ENCODE data around the gene AMOTL2.
A peak's percentile ranks its signal among the peaks of the same experiment; 100 is the strongest.

AMOTL2 gene

GRCh38 chr3:134380249-134380648, 6.0 kb upstream of the AMOTL2 start:
- no peak for DNase-seq (ENCODE audit: low read depth, low spot score)

- DNase-seq (ENCODE audit: low read depth, low spot score) = no peak
Observed at GRCh38 chr3:134378818-134379217, 4.6 kb upstream of the AMOTL2 start.

GRCh38 chr3:134378384-134378783, 4.1 kb upstream of the AMOTL2 start:
- peak; percentile 26 for DNase-seq (ENCODE audit: low read depth, low spot score)

GRCh38 chr3:134377896-134378295, 3.6 kb upstream of the AMOTL2 start:
- DNase-seq (ENCODE audit: low read depth, low spot score) = no peak

GRCh38 chr3:134376786-134377426, 2.7 kb upstream of the AMOTL2 start:
- DNase-seq (ENCODE audit: low read depth, low spot score) = no peak

GRCh38 chr3:134376385-134376765, 2.1 kb upstream of the AMOTL2 start:
- no peak for DNase-seq (ENCODE audit: low read depth, low spot score)

- DNase-seq (ENCODE audit: low read depth, low spot score) = no peak
Observed at GRCh38 chr3:134375582-134376384, 1.5 kb upstream of the AMOTL2 start.

GRCh38 chr3:134374791-134375581, 739 bp upstream of the AMOTL2 start:
- no peak for DNase-seq (ENCODE audit: low read depth, low spot score)

GRCh38 chr3:134373271-134374104, 759 bp downstream of the AMOTL2 start:
- peak; percentile 96 for DNase-seq (ENCODE audit: low read depth, low spot score)

GRCh38 chr3:134372396-134373270, 1.6 kb downstream of the AMOTL2 start:
- DNase-seq (ENCODE audit: low read depth, low spot score) = peak; percentile 51

GRCh38 chr3:134371542-134372324, 2.5 kb downstream of the AMOTL2 start:
- peak; percentile 48 for DNase-seq (ENCODE audit: low read depth, low spot score)

GRCh38 chr3:134370611-134371531, 3.4 kb downstream of the AMOTL2 start:
- DNase-seq (ENCODE audit: low read depth, low spot score) = peak; percentile 27

GRCh38 chr3:134369861-134370596, 4.2 kb downstream of the AMOTL2 start:
- DNase-seq (ENCODE audit: low read depth, low spot score) = no peak

GRCh38 chr3:134369231-134369741, 5.0 kb downstream of the AMOTL2 start:
- peak; percentile 77 for DNase-seq (ENCODE audit: low read depth, low spot score)

- no peak for DNase-seq (ENCODE audit: low read depth, low spot score)
Observed at GRCh38 chr3:134368751-134369105, 5.5 kb downstream of the AMOTL2 start.

- DNase-seq (ENCODE audit: low read depth, low spot score) = no peak
Observed at GRCh38 chr3:134367869-134368750, 6.1 kb downstream of the AMOTL2 start.
